ENCODE results near the gene C19orf44. TPM values are rescaled to one million over a fixed set of nuclear protein-coding genes. Genes with fewer than 3 reads are reported as not detected.

The C19orf44 gene
- total RNA-seq, 1 donor from 2014 or later, result 13.2 TPM

DNA sequence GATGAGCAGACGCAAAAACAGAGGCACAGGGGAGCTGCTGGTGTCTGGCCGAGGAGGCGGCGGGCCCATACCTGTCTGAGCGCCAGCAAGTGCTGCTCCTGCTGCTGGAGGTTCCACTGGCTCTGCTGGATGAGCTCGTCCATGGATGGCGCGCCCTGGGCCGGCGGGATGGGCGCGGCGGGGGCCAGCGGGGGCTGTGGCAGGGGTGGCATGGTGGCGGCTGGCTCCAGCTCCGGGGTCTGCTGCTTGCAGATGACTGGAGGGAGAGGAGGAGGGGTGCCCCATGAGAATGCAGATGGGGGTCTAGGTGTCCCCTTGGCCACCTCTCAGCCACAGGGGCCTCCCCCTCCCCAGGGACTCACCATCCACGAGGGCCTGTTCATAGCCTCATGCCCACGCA, 39.2 kb downstream of the C19orf44 start:
- peaks cover 46% of the 10 kb centered on the region for H4K20me1 ChIP-seq (ENCODE audit: low read depth)
- no peak overlapping the region for H3K27ac ChIP-seq
- Mint-ChIP-seq H3K4me3 (no peak overlapping the region), H3K36me3 (peaks cover 34% of the 10 kb centered on the region), H3K9me3 (no peaks in the 10 kb centered on the region), H3K27me3 (ENCODE audit: insufficient read depth, low read depth) (peaks cover 2% of the 10 kb centered on the region), H3K27ac (no peak overlapping the region), H3K4me1 (peaks cover 5% of the 10 kb centered on the region)
- H2AFZ ChIP-seq (replicated peaks), result no peak overlapping the region
- H3K79me2 ChIP-seq (ENCODE audit: low read depth), result peaks cover 49% of the 10 kb centered on the region
- no peaks in the 10 kb centered on the region for H3K36me3 ChIP-seq
- no peak for DNase-seq (ENCODE audit: low spot score)
- no peak overlapping the region for H3K4me2 ChIP-seq
- H3K9me3 ChIP-seq (ENCODE audit: low read depth), result no peaks in the 10 kb centered on the region
- no peaks in the 10 kb centered on the region for H3K27me3 ChIP-seq
- H3K4me3 ChIP-seq, result no peak overlapping the region
- TF ChIP-seq EZH2 (IDR thresholded peaks at IDR 0.05) (no peak), EZH2phosphoT487 (IDR thresholded peaks at IDR 0.05) (no peak)
- TF ChIP-seq, protein P1, sequence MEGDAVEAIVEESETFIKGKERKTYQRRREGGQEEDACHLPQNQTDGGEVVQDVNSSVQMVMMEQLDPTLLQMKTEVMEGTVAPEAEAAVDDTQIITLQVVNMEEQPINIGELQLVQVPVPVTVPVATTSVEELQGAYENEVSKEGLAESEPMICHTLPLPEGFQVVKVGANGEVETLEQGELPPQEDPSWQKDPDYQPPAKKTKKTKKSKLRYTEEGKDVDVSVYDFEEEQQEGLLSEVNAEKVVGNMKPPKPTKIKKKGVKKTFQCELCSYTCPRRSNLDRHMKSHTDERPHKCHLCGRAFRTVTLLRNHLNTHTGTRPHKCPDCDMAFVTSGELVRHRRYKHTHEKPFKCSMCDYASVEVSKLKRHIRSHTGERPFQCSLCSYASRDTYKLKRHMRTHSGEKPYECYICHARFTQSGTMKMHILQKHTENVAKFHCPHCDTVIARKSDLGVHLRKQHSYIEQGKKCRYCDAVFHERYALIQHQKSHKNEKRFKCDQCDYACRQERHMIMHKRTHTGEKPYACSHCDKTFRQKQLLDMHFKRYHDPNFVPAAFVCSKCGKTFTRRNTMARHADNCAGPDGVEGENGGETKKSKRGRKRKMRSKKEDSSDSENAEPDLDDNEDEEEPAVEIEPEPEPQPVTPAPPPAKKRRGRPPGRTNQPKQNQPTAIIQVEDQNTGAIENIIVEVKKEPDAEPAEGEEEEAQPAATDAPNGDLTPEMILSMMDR (IDR thresholded peaks at IDR 0.05), result no peak
- no peaks in the 10 kb centered on the region for H3K4me1 ChIP-seq
- H3F3A ChIP-seq (ENCODE audit: low read depth), result no peaks in the 10 kb centered on the region
- H3K9ac ChIP-seq, result no peak overlapping the region

GRCh38 chr19:16536130-16536529, 39.9 kb downstream of the C19orf44 start:
- no peak overlapping the region for H3K4me3 Mint-ChIP-seq
- Histone ChIP-seq H3K9ac (no peak overlapping the region), H3K4me2 (no peak overlapping the region), H3K27ac (no peak overlapping the region), H3K36me3 (no peaks in the 10 kb centered on the region), H3K27me3 (no peaks in the 10 kb centered on the region), H4K20me1 (ENCODE audit: low read depth) (peaks cover 54% of the 10 kb centered on the region), H3F3A (ENCODE audit: low read depth) (no peaks in the 10 kb centered on the region), H3K4me3 (no peak overlapping the region), H3K79me2 (ENCODE audit: low read depth) (peaks cover 56% of the 10 kb centered on the region), H2AFZ (replicated peaks) (no peak overlapping the region), H3K4me1 (no peaks in the 10 kb centered on the region), H3K9me3 (ENCODE audit: low read depth) (no peaks in the 10 kb centered on the region)
- no peaks in the 10 kb centered on the region for H3K9me3 Mint-ChIP-seq
- H3K36me3 Mint-ChIP-seq, result peaks cover 35% of the 10 kb centered on the region
- DNase-seq (ENCODE audit: low spot score), result no peak
- TF ChIP-seq EZH2phosphoT487 (IDR thresholded peaks at IDR 0.05) (no peak), EZH2 (IDR thresholded peaks at IDR 0.05) (no peak)
- TF ChIP-seq, protein P1 (IDR thresholded peaks at IDR 0.05), result no peak
- peaks cover 8% of the 10 kb centered on the region for H3K4me1 Mint-ChIP-seq
- H3K27ac Mint-ChIP-seq, result no peak overlapping the region
- H3K27me3 Mint-ChIP-seq (ENCODE audit: insufficient read depth, low read depth), result peaks cover 2% of the 10 kb centered on the region

- Histone ChIP-seq H3K4me2 (no peak overlapping the region), H3K27me3 (no peaks in the 10 kb centered on the region), H4K20me1 (ENCODE audit: low read depth) (peaks cover 63% of the 10 kb centered on the region), H2AFZ (replicated peaks) (no peak overlapping the region), H3K4me1 (no peaks in the 10 kb centered on the region), H3K79me2 (ENCODE audit: low read depth) (peaks cover 66% of the 10 kb centered on the region), H3K9me3 (ENCODE audit: low read depth) (no peaks in the 10 kb centered on the region), H3K27ac (no peak overlapping the region), H3K4me3 (no peak overlapping the region), H3K36me3 (no peaks in the 10 kb centered on the region), H3K9ac (no peak overlapping the region), H3F3A (ENCODE audit: low read depth) (peaks cover 5% of the 10 kb centered on the region)
- TF ChIP-seq EZH2phosphoT487 (IDR thresholded peaks at IDR 0.05) (no peak), EZH2 (IDR thresholded peaks at IDR 0.05) (no peak)
- TF ChIP-seq, protein P1 (IDR thresholded peaks at IDR 0.05), result no peak
- DNase-seq (ENCODE audit: low spot score), result no peak
- Mint-ChIP-seq H3K4me3 (no peak overlapping the region), H3K36me3 (peaks cover 32% of the 10 kb centered on the region), H3K9me3 (no peaks in the 10 kb centered on the region), H3K27ac (no peak overlapping the region), H3K4me1 (peaks cover 12% of the 10 kb centered on the region), H3K27me3 (ENCODE audit: insufficient read depth, low read depth) (peaks cover 2% of the 10 kb centered on the region)
Observed at GRCh38 chr19:16537111-16537510, 40.9 kb downstream of the C19orf44 start.
